Naive thymus-derived CD8-positive, alpha-beta T cell (primary cell): ENCODE results near the gene IPO9. TPM values are rescaled to one million over a fixed set of nuclear protein-coding genes. Genes with fewer than 3 reads are reported as not detected.

Experiments used
- ATAC-seq, 2 donors: fragments of 150-1000 bp; cut with Tn5 transposase in 1 of 2; sonication (Bioruptor Pico), chemical (Tn5 transposase) in 1 of 2; 1 replicate in 1 of 2; 2 replicates in 1 of 2; pipeline ENCODE4 v1.10.0; 2021; ENCODE audit warnings: mild to moderate bottlenecking in 2 of 2, moderate library complexity in 2 of 2
- POLR2A ChIA-PET: fragments of 350-600 bp; sonication (Branson Sonifier 250); formaldehyde crosslinking; loops from one replicate; lab custom pipeline; 2021; ENCODE audit warnings: antibody characterized with exemption; lab: Charles Lee
- DNase-seq, 10 donors: peaks; one replicate each; pipeline versions ENCODE4 v3.0.0 to v3.0.0-alpha.2; 2020 to 2022
- H3K27ac Mint-ChIP-seq, 10 donors: one replicate each; pipeline ENCODE4 v1.8.0; 2020 to 2022; ENCODE audit warnings: mild to moderate bottlenecking in 10 of 10, mixed read lengths in 10 of 10, moderate library complexity in 4 of 10, inconsistent platforms in 1 of 10
- H3K27me3 Mint-ChIP-seq, 5 donors: one replicate each; pipeline ENCODE4 v1.8.0; 2021 to 2022; ENCODE audit warnings: mixed read lengths in 5 of 5
- H3K36me3 Mint-ChIP-seq, 3 donors: one replicate each; pipeline ENCODE4 v1.8.0; 2020 to 2022; ENCODE audit warnings: mixed read lengths in 3 of 3, mild to moderate bottlenecking in 2 of 3, inconsistent platforms in 1 of 3
- H3K4me1 Mint-ChIP-seq, 4 donors: one replicate each; pipeline ENCODE4 v1.8.0; 2021 to 2022; ENCODE audit warnings: mixed read lengths in 4 of 4
- H3K4me3 Mint-ChIP-seq, 10 donors: one replicate each; pipeline ENCODE4 v1.8.0; 2020 to 2022; ENCODE audit warnings: mild to moderate bottlenecking in 10 of 10, mixed read lengths in 10 of 10, moderate library complexity in 6 of 10, inconsistent platforms in 1 of 10
- H3K9me3 Mint-ChIP-seq, 9 donors: one replicate each; pipeline ENCODE4 v1.8.0; 2020 to 2022; ENCODE audit warnings: mixed read lengths in 9 of 9, mild to moderate bottlenecking in 3 of 9, inconsistent platforms in 1 of 9, moderate library complexity in 1 of 9
- polyA plus RNA-seq, 3 donors: library from polyadenylated mRNA; unstranded; fragments of 300-500 nt; fragmentation: Illumina TruSeq; gene quantifications; one replicate each; pipeline ENCODE4 v1.2.3, GENCODE V29; 2021
- total RNA-seq, 8 experiments: library from RNA in 2 of 8; stranded (reverse) in 2 of 8; gene quantifications; one replicate each; pipeline ENCODE4 v1.2.3 and lab custom pipeline; 2021 to 2026

Gene IPO9
- total RNA-seq (10 to 100 TPM; 40.7 to 40.8 TPM), polyA plus RNA-seq (10 to 100 TPM; 14.4 to 22.5 (median 14.7) TPM), total RNA-seq (lab: John Stamatoyannopoulos, UW) (92.6 to 128 (median 113) reads per million in 6 experiments)

DNA sequence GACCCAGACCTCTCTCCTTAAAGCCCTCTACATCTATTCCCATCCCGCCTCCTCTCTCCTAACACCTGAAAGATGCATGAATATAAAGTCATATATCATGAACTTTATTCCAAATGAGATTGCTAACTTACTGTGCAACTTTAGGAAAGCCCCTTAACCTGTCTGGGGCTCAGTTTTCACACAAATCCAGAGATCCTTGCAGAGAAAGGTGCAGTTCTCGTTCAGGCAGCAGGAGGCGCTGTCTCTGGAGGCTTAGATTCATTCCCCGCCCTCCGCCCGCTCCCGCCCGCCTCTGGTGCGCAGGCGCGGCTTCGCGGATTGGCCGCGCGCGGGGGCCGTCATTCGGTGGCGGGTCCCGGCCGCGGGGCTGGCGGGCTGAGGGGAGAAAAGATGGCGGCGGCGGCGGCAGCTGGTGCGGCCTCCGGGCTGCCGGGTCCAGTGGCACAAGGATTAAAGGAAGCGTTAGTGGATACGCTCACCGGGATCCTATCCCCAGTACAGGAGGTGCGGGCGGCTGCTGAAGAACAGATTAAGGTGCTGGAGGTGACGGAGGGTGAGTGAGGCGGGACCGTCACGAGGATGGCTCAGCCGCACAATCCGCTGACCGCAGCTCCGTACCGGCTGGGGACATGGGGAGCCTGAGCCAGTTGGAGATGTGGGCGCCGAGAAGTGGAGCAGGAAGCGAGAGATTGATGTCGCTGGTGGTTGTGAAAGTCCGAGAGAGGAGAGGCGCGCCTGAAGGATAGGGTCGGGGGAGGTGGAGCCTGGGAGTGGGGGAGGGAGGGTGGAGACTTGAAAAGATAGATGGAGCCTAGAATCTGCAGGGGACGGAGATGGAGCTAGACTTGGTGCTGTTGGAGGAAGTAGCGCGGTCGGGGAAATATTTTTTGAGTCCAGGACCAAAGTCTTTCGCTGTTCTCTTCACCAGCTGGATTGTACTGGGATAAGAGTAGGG lies at the start of gene IPO9:
Gene IPO9, plus strand, starts transcription at position 338 of the 955 bp plus-strand sequence. Its CDS starts 53 bp downstream, at position 391.
- peak within 1 kb of the TSS; percentile 87 to 98 (median 96) for H3K4me3 Mint-ChIP-seq
- peak within 1 kb of the TSS; percentile 88 to 98 (median 94) for H3K27ac Mint-ChIP-seq
- H3K27me3 Mint-ChIP-seq: no peaks in the 10 kb centered on the region
- no peaks in the 10 kb centered on the region for H3K36me3 Mint-ChIP-seq
- peak; percentile 90 to 94 for ATAC-seq
- DNase-seq: peak; percentile 88 to 95 (median 95)
- no peaks in the 10 kb centered on the region for H3K9me3 Mint-ChIP-seq
- H3K4me1 Mint-ChIP-seq: peaks cover 13 to 51% (median 45%) of the 10 kb centered on the region in 4 donors
- POLR2A ChIA-PET: interaction anchor here (1.1 to 1.6 kb wide), 3 partner anchors 126 to 230 kb away, joined by 3 to 8 read pairs (median 3); partner anchors contain the start of genes RNPEP and TIMM17A

DNA sequence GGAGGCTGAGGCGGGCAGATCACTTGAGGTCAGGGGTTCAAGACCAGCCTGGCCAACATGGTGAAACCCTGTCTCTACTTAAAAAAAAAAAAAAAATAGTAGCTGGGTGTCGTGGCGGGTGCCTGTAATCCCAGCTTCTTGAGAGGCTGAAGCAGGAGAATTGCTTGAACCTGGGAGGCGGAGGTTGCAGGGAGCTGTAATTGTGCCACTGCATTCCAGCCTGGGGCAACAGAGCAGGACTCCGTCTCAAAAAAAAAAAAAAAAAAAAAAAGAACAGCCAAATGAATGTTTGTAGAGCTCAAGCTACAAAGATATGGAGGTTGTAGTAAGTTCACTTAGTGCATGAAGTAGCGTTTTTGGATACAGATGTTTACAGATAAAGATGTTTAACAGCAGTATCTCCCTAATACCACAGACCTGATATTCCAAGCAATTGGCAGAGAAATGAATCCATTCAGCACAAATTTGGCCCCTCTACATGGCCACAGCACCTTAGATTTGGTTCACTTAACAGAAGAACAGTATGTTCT lies 49.5 kb upstream of the IPO9 start:
- POLR2A ChIA-PET: no interaction called here
- H3K9me3 Mint-ChIP-seq: no peaks in the 10 kb centered on the region
- ATAC-seq (no peak), DNase-seq (no peak)
- H3K36me3 Mint-ChIP-seq: peaks cover 0 to 23% (median 0%) of the 10 kb centered on the region in 3 donors
- no peak overlapping the region for H3K27ac Mint-ChIP-seq
- no peak overlapping the region for H3K4me3 Mint-ChIP-seq
- H3K4me1 Mint-ChIP-seq: no peaks in the 10 kb centered on the region
- H3K27me3 Mint-ChIP-seq: no peaks in the 10 kb centered on the region

DNA sequence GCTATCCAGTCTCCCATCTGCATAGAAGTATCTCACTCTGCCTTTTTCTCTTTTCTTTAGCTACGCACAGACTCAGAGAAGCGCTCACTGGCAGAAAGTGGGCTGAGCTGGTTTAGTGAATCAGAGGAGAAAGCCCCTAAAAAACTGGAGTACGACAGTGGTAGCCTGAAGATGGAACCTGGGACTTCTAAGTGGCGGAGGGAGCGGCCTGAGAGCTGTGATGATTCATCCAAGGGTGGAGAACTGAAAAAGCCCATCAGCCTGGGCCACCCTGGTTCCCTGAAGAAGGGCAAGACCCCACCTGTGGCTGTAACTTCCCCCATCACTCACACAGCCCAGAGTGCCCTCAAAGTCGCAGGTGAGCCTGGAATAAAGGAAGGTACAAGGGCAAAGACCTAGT lies 48.0 kb upstream of the IPO9 start:
- H3K27ac Mint-ChIP-seq: no peak overlapping the region
- H3K4me1 Mint-ChIP-seq: no peaks in the 10 kb centered on the region
- no peaks in the 10 kb centered on the region for H3K27me3 Mint-ChIP-seq
- no peak for ATAC-seq
- DNase-seq: no peak
- H3K36me3 Mint-ChIP-seq: peaks cover 0 to 35% (median 0%) of the 10 kb centered on the region in 3 donors
- POLR2A ChIA-PET: no interaction called here
- no peak overlapping the region for H3K4me3 Mint-ChIP-seq
- H3K9me3 Mint-ChIP-seq: no peaks in the 10 kb centered on the region

DNA sequence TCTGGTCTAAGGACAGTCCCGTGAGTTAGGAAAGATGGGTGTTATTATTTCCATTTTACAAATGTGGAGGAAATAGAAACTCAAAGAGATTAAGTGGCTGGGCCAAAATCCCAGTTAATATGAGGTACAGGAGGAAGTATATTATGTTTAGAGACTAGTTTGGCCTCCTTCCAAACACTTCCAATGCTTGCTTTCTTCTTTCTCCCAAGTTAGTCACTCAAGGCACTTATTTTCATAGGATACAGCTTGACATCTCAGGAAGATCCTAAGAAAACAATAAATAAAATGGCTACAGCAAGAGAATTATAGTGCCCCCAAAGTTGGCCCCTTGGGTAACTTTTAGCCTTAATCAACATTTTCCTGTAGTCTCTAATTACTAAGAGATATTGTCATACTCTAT lies 47.5 kb upstream of the IPO9 start:
- no peak for DNase-seq
- no peaks in the 10 kb centered on the region for H3K4me1 Mint-ChIP-seq
- H3K4me3 Mint-ChIP-seq: no peak overlapping the region
- POLR2A ChIA-PET: no interaction called here
- H3K9me3 Mint-ChIP-seq: no peaks in the 10 kb centered on the region
- H3K36me3 Mint-ChIP-seq: peaks cover 0 to 39% (median 0%) of the 10 kb centered on the region in 3 donors
- H3K27ac Mint-ChIP-seq: no peak overlapping the region
- ATAC-seq: no peak
- H3K27me3 Mint-ChIP-seq: no peaks in the 10 kb centered on the region

DNA sequence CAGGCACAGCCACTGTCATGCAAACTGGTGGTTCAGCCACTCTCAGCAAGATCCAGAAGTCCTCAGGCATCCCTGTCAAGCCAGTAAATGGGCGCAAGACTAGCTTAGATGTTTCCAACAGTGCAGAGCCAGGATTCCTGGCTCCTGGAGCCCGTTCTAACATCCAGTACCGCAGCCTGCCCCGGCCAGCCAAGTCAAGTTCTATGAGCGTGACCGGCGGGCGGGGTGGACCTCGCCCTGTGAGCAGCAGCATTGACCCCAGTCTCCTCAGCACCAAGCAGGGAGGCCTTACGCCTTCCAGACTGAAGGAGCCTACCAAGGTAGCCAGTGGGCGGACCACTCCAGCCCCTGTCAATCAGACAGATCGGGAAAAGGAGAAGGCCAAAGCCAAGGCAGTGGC lies 46.6 kb upstream of the IPO9 start:
- POLR2A ChIA-PET: no interaction called here
- DNase-seq: no peak
- no peak overlapping the region for H3K4me3 Mint-ChIP-seq
- peaks cover 0 to 41% (median 0%) of the 10 kb centered on the region in 3 donors for H3K36me3 Mint-ChIP-seq
- peak overlapping the region in 1 of 10 donors; percentile 6 for H3K27ac Mint-ChIP-seq
- no peaks in the 10 kb centered on the region for H3K9me3 Mint-ChIP-seq
- H3K27me3 Mint-ChIP-seq: no peaks in the 10 kb centered on the region
- no peaks in the 10 kb centered on the region for H3K4me1 Mint-ChIP-seq
- ATAC-seq: no peak

DNA sequence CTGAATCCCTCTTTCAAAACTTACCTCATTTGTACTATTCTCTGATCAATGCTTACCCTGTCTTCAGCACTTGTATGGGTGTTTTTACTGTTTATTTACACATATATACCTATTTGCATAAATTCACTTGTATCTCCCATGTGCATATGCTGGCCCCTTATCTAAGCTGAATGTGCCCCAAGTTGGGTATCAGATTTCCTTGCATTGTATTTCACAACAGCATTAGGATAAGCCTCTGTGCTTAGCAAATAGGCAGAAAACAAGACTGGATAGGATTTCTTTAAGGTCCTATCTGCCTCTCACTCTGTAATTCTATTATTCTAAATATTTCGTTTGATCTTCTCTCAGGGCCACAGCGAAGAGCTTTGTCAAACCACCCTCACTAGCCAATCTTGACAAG lies 45.9 kb upstream of the IPO9 start:
- ATAC-seq: no peak

DNA sequence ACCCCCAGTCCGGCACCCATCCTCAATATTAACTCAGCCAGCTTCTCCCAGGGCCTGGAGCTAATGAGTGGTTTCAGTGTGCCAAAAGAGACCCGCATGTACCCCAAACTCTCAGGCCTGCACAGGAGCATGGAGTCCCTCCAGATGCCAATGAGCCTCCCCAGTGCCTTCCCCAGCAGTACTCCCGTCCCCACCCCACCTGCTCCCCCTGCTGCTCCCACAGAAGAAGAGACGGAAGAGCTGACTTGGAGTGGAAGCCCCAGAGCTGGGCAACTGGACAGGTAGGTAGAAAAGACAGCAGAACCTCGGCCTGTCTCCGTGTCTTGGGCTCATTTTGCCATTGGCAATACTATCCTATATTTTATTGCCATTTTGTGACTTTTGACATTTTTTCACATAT lies 45.4 kb upstream of the IPO9 start:
- Mint-ChIP-seq H3K27ac (peak overlapping the region in 1 of 10 donors; percentile 49), H3K36me3 (peaks cover 0 to 49% (median 0%) of the 10 kb centered on the region in 3 donors), H3K4me1 (no peaks in the 10 kb centered on the region), H3K4me3 (no peak overlapping the region), H3K9me3 (no peaks in the 10 kb centered on the region), H3K27me3 (no peaks in the 10 kb centered on the region)
- no peak for ATAC-seq
- POLR2A ChIA-PET: no interaction called here
- no peak for DNase-seq

More for the DNA sequence above, 45.9 kb upstream of the IPO9 start:
- Mint-ChIP-seq H3K36me3 (peaks cover 0 to 43% (median 0%) of the 10 kb centered on the region in 3 donors), H3K4me3 (no peak overlapping the region), H3K4me1 (no peaks in the 10 kb centered on the region), H3K27me3 (no peaks in the 10 kb centered on the region), H3K9me3 (no peaks in the 10 kb centered on the region), H3K27ac (peak overlapping the region in 1 of 10 donors; percentile 49)
- DNase-seq: no peak
- POLR2A ChIA-PET: no interaction called here

DNA sequence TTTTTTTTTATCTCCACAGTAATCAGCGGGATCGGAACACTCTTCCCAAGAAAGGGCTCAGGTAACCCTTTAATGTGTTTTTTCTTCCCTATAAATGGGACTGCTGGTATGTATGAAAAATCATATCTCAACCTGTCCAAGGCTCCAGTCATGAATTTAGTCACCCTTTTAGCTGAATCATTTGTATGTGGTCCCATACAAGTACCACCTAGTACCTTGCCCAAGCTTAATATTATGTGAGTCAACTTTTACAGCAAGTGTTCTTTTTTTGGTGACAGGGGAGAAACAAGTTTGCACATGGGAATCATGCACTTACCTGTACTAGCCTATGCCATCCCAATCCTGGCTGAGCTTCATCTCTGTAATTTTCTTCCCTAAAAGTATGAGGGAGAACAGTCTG lies 43.7 kb upstream of the IPO9 start:
- no peak overlapping the region for H3K27ac Mint-ChIP-seq
- ATAC-seq (no peak), DNase-seq (no peak)
- H3K4me1 Mint-ChIP-seq: no peaks in the 10 kb centered on the region
- H3K9me3 Mint-ChIP-seq: no peaks in the 10 kb centered on the region
- peaks cover 0 to 57% (median 2%) of the 10 kb centered on the region in 3 donors for H3K36me3 Mint-ChIP-seq
- no peaks in the 10 kb centered on the region for H3K27me3 Mint-ChIP-seq
- H3K4me3 Mint-ChIP-seq: no peak overlapping the region
- POLR2A ChIA-PET: no interaction called here

DNA sequence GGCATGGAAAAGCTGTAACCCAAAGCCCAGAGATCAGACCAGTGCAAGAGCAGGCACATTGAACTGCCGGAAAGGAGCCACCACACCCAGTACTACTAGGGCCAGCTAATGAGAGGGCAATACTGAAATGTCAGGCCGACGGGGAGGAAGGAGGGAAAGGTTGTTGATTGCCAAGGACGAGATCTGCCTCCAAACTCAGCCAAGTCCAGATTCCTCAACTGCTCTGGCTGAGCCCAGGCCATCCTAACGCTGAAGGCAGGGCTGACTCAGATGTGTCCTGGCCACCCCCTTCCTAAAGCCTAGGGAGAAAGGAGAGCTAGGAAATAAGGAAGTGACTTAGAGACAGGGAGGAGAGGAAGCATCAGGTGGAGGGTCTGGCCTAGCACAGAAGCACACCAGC lies 42.1 kb upstream of the IPO9 start:
- Mint-ChIP-seq H3K36me3 (peaks cover 0 to 64% (median 2%) of the 10 kb centered on the region in 3 donors), H3K9me3 (no peaks in the 10 kb centered on the region), H3K4me3 (no peak overlapping the region), H3K4me1 (peaks cover 0 to 10% (median 1%) of the 10 kb centered on the region in 4 donors), H3K27me3 (no peaks in the 10 kb centered on the region), H3K27ac (no peak overlapping the region)
- ATAC-seq: no peak
- POLR2A ChIA-PET: no interaction called here
- no peak for DNase-seq

DNA sequence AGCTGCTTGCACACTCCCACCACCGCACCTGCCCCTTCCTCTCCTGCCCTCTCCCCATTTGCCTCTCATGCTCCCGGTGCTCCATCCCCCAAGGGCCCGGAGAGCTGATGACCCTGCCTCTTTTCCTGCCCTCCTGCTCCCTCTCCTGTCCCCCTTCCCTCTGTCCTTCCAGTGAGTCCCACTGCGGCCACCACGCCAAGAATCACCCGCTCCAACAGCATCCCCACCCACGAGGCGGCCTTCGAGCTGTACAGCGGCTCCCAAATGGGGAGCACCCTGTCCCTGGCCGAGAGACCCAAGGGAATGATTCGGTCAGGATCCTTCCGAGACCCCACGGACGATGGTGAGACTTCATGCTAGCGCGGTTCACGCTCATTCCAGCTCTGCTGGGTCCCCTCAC lies 40.7 kb upstream of the IPO9 start:
- ATAC-seq (no peak), DNase-seq (no peak)
- H3K4me1 Mint-ChIP-seq: peaks cover 0 to 16% (median 4%) of the 10 kb centered on the region in 4 donors
- peaks cover 0 to 53% (median 2%) of the 10 kb centered on the region in 3 donors for H3K36me3 Mint-ChIP-seq
- H3K27ac Mint-ChIP-seq: no peak overlapping the region
- H3K9me3 Mint-ChIP-seq: no peaks in the 10 kb centered on the region
- POLR2A ChIA-PET: no interaction called here
- no peak overlapping the region for H3K4me3 Mint-ChIP-seq
- peaks cover 0 to 1% (median 0%) of the 10 kb centered on the region in 5 donors for H3K27me3 Mint-ChIP-seq

DNA sequence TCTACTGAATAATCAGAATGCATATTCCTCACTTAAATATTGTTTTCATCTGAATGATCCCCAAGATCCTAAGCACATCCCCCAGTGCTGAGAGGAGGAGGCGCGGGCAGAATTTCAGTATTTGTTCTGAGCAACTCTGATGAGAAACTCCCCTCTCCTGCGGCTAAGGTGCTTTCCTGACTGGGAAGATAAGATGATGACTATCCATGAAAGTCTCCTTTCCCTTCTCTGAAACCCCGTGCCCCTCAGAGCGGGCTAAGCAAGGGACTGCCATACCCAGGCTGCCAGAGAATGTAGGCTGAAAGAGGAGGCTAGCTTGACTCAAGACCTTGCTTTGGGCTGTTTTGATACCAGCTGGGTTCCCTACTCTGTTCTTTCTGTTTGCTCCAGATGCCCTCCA lies 39.7 kb upstream of the IPO9 start:
- Mint-ChIP-seq H3K4me1 (peaks cover 0 to 16% (median 4%) of the 10 kb centered on the region in 4 donors), H3K27me3 (peaks cover 0 to 1% (median 0%) of the 10 kb centered on the region in 5 donors), H3K4me3 (no peak overlapping the region), H3K9me3 (no peaks in the 10 kb centered on the region), H3K27ac (no peak overlapping the region), H3K36me3 (peaks cover 0 to 45% (median 2%) of the 10 kb centered on the region in 3 donors)
- DNase-seq (no peak), ATAC-seq (no peak)
- POLR2A ChIA-PET: no interaction called here

DNA sequence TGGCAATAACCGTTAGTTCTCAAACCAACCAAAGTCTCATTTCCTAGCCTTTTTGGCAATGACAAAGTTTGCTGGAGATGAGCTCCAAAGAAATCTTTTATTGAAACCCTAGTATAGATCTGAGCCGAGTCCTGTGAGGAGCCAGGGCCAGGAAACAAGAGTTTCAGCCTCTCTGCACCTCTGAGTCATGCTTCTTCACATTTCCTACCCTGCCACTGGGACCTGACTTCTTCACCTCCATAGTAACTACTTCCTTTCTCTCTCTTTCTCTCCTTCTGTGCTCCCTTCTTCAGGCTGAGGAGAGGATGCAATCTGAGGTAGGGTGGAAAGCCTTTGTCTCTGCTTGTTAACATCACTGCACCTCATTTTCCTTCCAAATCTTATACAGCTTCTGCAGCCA lies 38.7 kb upstream of the IPO9 start:
- H3K4me1 Mint-ChIP-seq: peaks cover 0 to 16% (median 4%) of the 10 kb centered on the region in 4 donors
- ATAC-seq (no peak), DNase-seq (no peak)
- POLR2A ChIA-PET: no interaction called here
- H3K4me3 Mint-ChIP-seq: no peak overlapping the region
- peaks cover 0 to 1% (median 0%) of the 10 kb centered on the region in 5 donors for H3K27me3 Mint-ChIP-seq
- H3K36me3 Mint-ChIP-seq: peaks cover 0 to 45% (median 2%) of the 10 kb centered on the region in 3 donors
- no peaks in the 10 kb centered on the region for H3K9me3 Mint-ChIP-seq
- peak overlapping the region in 1 of 10 donors; percentile 32 for H3K27ac Mint-ChIP-seq
